ENCODE data around the gene MLH3. TPM values are rescaled to one million over a fixed set of nuclear protein-coding genes. Genes with fewer than 3 reads are reported as not detected.

The MLH3 gene
- total and polyA plus RNA-seq, 2 of the 13 experiments (the other 11 are each of a cell fraction or from before 2014, with no cell fraction given), result 14.4 to 24.8 TPM

GRCh38 chr14:75069121-75069810 lies 18.0 kb upstream of the MLH3 start, which contains the start of gene ZC2HC1C (continued):
- TF ChIP-seq ZNF597 (CRISPR knock-in tag; IDR thresholded peaks at IDR 0.05) (no peak), ZNF557 (CRISPR knock-in tag; IDR thresholded peaks at IDR 0.05) (0 out of 2 replicates have a peak, but pooled peaks have one; percentile 67), GPN1 (CRISPR knock-in tag; IDR thresholded peaks at IDR 0.05; ENCODE audit: borderline replicate concordance) (no peak), EHMT2 (IDR thresholded peaks at IDR 0.05; ENCODE audit: borderline replicate concordance, low read depth, low read length) (no peak), ARNT (IDR thresholded peaks at IDR 0.05) (no peak), ZBTB1 (CRISPR knock-in tag; IDR thresholded peaks at IDR 0.05; ENCODE audit: borderline replicate concordance) (no peak), ZGPAT (CRISPR knock-in tag; IDR thresholded peaks at IDR 0.05) (peak; percentile 89), PAF1 (CRISPR knock-in tag; IDR thresholded peaks at IDR 0.05) (no peak), PAWR (CRISPR knock-in tag; IDR thresholded peaks at IDR 0.05; ENCODE audit: borderline replicate concordance) (no peak), ZNF432 (CRISPR knock-in tag; IDR thresholded peaks at IDR 0.05; ENCODE audit: borderline replicate concordance) (no peak), KAT7 (CRISPR knock-in tag; IDR thresholded peaks at IDR 0.05; ENCODE audit: borderline replicate concordance) (peak; percentile 80; the same call in 1 of the 2 replicates), ZNF740 (CRISPR knock-in tag; IDR thresholded peaks at IDR 0.05) (peak; percentile 97), CEBPZ (IDR thresholded peaks at IDR 0.05; ENCODE audit: low read length) (no peak), ZNF17 (CRISPR knock-in tag; IDR thresholded peaks at IDR 0.05) (no peak), RNF2 (conservative IDR thresholded peaks at IDR 0.05; ENCODE audit: low read depth) (no peak), BCL6 (CRISPR knock-in tag; IDR thresholded peaks at IDR 0.05) (no peak; the same call in 1 of the 2 replicates), PHF21A (CRISPR knock-in tag; IDR thresholded peaks at IDR 0.05) (peak; percentile 80; the same call in 1 of the 2 replicates), MEF2D (CRISPR knock-in tag; IDR thresholded peaks at IDR 0.05) (no peak), XBP1 (CRISPR knock-in tag; IDR thresholded peaks at IDR 0.05) (no peak; the same call in 1 of the 2 replicates), MXD3 (CRISPR knock-in tag; IDR thresholded peaks at IDR 0.05) (no peak; the same call in none of the 2 replicates), GATAD1 (CRISPR knock-in tag; IDR thresholded peaks at IDR 0.05) (no peak), SIN3A (IDR thresholded peaks at IDR 0.05; ENCODE audit: borderline replicate concordance, low read depth, low read length) (peak; percentile 76; the same call in 1 of the 2 replicates), ZNF607 (CRISPR knock-in tag; IDR thresholded peaks at IDR 0.05; ENCODE audit: borderline replicate concordance) (peak; percentile 97), ZFY (CRISPR knock-in tag; IDR thresholded peaks at IDR 0.05) (peak; percentile 85), KDM5B (CRISPR knock-in tag; IDR thresholded peaks at IDR 0.05; ENCODE audit: borderline replicate concordance) (peak; percentile 84), SIX4 (CRISPR knock-in tag; IDR thresholded peaks at IDR 0.05) (no peak)

All from HepG2 (cell line).